HepG2 (cell line): Measurements from ENCODE around the gene PLEKHN1. TPM values are rescaled to one million over a fixed set of nuclear protein-coding genes. Genes with fewer than 3 reads are reported as not detected.
A peak's percentile ranks its signal among the peaks of the same experiment; 100 is the strongest.

Experiments used
- ATAC-seq: fragments of 200-7000 bp; cut with Tn5 transposase; 3 replicates; pipeline ENCODE4 v1.9.1; 2020; ENCODE audit warnings: mild to moderate bottlenecking, moderate library complexity
- BruUV-seq: library from RNA; stranded (reverse); fragments of 400-500 nt; replicated peaks from 2 replicates; lab custom pipeline; 2021; lab: Mats Ljungman, UMichigan
- CTCF ChIA-PET: fragments of 300-600 bp; formaldehyde crosslinking; extraction: SDS; loops from one replicate; lab custom pipeline; 2021; ENCODE audit warnings: low total read pairs, inconsistent platforms, low intra/inter-chr PET ratio; lab: Yijun Ruan, JAX
- POLR2A ChIA-PET: fragments of 350-600 bp; sonication (Branson Sonifier 250); formaldehyde crosslinking; loops from one replicate; lab custom pipeline; 2020; ENCODE audit warnings: antibody characterized with exemption, inconsistent platforms; lab: Yijun Ruan, JAX
- DNase-seq: peaks from one replicate; pipeline ENCODE4 v3.0.0-alpha.2; 2015; ENCODE audit warnings: low spot score
- FAIRE-seq: peaks from 3 replicates; lab custom pipeline; 2011; peaks lifted over from hg19 to GRCh38; lab: Jason Lieb, UNC
- H2AFZ ChIP-seq: one replicate; pipeline ENCODE4 v1.6.1; 2011; ENCODE audit warnings: low read length, inconsistent platforms
- H3K27ac ChIP-seq: fragments of 300-600 bp; 3 replicates; pipeline ENCODE4 v1.8.0; 2011; ENCODE audit warnings: mixed run types, mild to moderate bottlenecking, mixed read lengths, low read length, inconsistent platforms; ENCODE audit not compliant: insufficient read depth; ENCODE audit errors: extremely low read length
- H3K27me3 ChIP-seq, 2 experiments: fragments of 200-600 bp in 1 of 2; 2 replicates in 1 of 2; 3 replicates in 1 of 2; pipeline versions ENCODE4 v1.6.0 to v1.8.0; 2011; ENCODE audit warnings: low read length in 2 of 2, mild to moderate bottlenecking in 2 of 2, moderate library complexity in 2 of 2, inconsistent platforms in 1 of 2; ENCODE audit not compliant: insufficient read depth in 2 of 2, control insufficient read depth in 1 of 2
- H3K36me3 ChIP-seq, 2 experiments: fragments of 200-600 bp in 1 of 2; replicated peaks in 1 of 2; 2 replicates in 1 of 2; 3 replicates in 1 of 2; pipeline versions ENCODE4 v1.5.1 to v1.8.0; 2011; ENCODE audit warnings: low read length in 2 of 2, inconsistent platforms in 1 of 2; ENCODE audit not compliant: insufficient read depth in 2 of 2, control insufficient read depth in 1 of 2
- H3K4me1 ChIP-seq: 2 replicates; pipeline ENCODE4 v1.5.1; 2012; ENCODE audit warnings: low read length, inconsistent platforms; ENCODE audit not compliant: insufficient read depth
- H3K4me2 ChIP-seq: 2 replicates; pipeline ENCODE4 v1.6.0; 2011; ENCODE audit warnings: low read depth, low read length, inconsistent platforms
- H3K4me3 ChIP-seq, 3 experiments: fragments of 200-600 bp in 1 of 3; sonication (generic), shearing (Covaris generic) in 1 of 3; replicated peaks in 1 of 3; 2 replicates each; pipeline ENCODE4 v1.5.1; 2011 to 2016; ENCODE audit warnings: low read length in 3 of 3, inconsistent platforms in 2 of 3, low read depth in 2 of 3, mild to moderate bottlenecking in 2 of 3, control low read depth in 1 of 3, mixed read lengths in 1 of 3; ENCODE audit not compliant: insufficient read depth in 1 of 3
- H3K79me2 ChIP-seq: one replicate; pipeline ENCODE4 v1.6.1; 2011; ENCODE audit warnings: low read length, inconsistent platforms; ENCODE audit not compliant: insufficient read depth
- H3K9ac ChIP-seq: 2 replicates; pipeline ENCODE4 v1.6.0; 2011; ENCODE audit warnings: mild to moderate bottlenecking, low read depth, low read length, inconsistent platforms; ENCODE audit not compliant: insufficient read depth
- H3K9me3 ChIP-seq: 2 replicates; pipeline ENCODE4 v1.5.1; 2012; ENCODE audit warnings: mild to moderate bottlenecking, low read length
- H4K20me1 ChIP-seq: 2 replicates; pipeline ENCODE4 v1.6.0; 2011; ENCODE audit warnings: inconsistent platforms, mild to moderate bottlenecking, low read length, moderate library complexity; ENCODE audit not compliant: insufficient read depth
- AHR ChIP-seq: IDR thresholded peaks from 2 replicates; pipeline ENCODE4 v1.6.1; 2018; ENCODE audit warnings: missing genetic modification reagents, missing compliant biosample characterization
- ELF4 ChIP-seq: sonication (generic); formaldehyde crosslinking; IDR thresholded peaks from 2 replicates; pipeline ENCODE4 v1.5.0; 2020; ENCODE audit warnings: missing genetic modification reagents, mild to moderate bottlenecking, moderate library complexity, borderline replicate concordance
- HOXA3 ChIP-seq: sonication (generic); formaldehyde crosslinking; IDR thresholded peaks from 2 replicates; pipeline ENCODE4 v1.5.0; 2020; ENCODE audit warnings: missing genetic modification reagents
- KDM5A ChIP-seq: fragments of 200-600 bp; sonication (generic); IDR thresholded peaks from 2 replicates; pipeline ENCODE4 v1.7.0; 2018; ENCODE audit warnings: antibody characterized with exemption, mild to moderate bottlenecking, low read length, borderline replicate concordance
- PCBP1 ChIP-seq: fragments of 200-400 bp; formaldehyde crosslinking; IDR thresholded peaks from 2 replicates; pipeline ENCODE4 v1.6.1; 2017; ENCODE audit warnings: mild to moderate bottlenecking, low read depth, low read length, borderline replicate concordance
- SRSF4 ChIP-seq: fragments of 200-400 bp; formaldehyde crosslinking; IDR thresholded peaks from one replicate; pipeline ENCODE4 v1.6.1; 2018; ENCODE audit warnings: mild to moderate bottlenecking, low read depth, low read length, moderate library complexity; ENCODE audit not compliant: poor library complexity, severe bottlenecking
- TFDP2 ChIP-seq: sonication (generic); formaldehyde crosslinking; IDR thresholded peaks from 2 replicates; pipeline ENCODE4 v1.4.0; 2020; ENCODE audit warnings: missing genetic modification reagents
- XBP1 ChIP-seq: sonication (generic); formaldehyde crosslinking; IDR thresholded peaks from 2 replicates; pipeline ENCODE4 v1.5.0; 2020; ENCODE audit warnings: missing genetic modification reagents
- ZBTB3 ChIP-seq: sonication (generic); formaldehyde crosslinking; IDR thresholded peaks from 2 replicates; pipeline ENCODE4 v1.4.0; 2020; ENCODE audit warnings: low read depth, mild to moderate bottlenecking, moderate library complexity, missing genetic modification reagents, borderline replicate concordance
- ZNF256 ChIP-seq: sonication (generic); formaldehyde crosslinking; conservative IDR thresholded peaks from 2 replicates; pipeline ENCODE4 v1.4.0; 2020; ENCODE audit warnings: missing genetic modification reagents
- ZNF274 ChIP-seq: sonication (generic); formaldehyde crosslinking; IDR thresholded peaks from 2 replicates; pipeline ENCODE4 v1.5.1; 2020; ENCODE audit warnings: mild to moderate bottlenecking, missing genetic modification reagents
- ZNF564 ChIP-seq: sonication (generic); formaldehyde crosslinking; IDR thresholded peaks from 2 replicates; pipeline ENCODE4 v1.8.1; 2023; ENCODE audit warnings: mild to moderate bottlenecking, missing genetic modification reagents
- ZNF572 ChIP-seq: sonication (generic); formaldehyde crosslinking; IDR thresholded peaks from 2 replicates; pipeline ENCODE4 v1.5.1; 2020; ENCODE audit warnings: mild to moderate bottlenecking, missing genetic modification reagents
- ZNF75D ChIP-seq: sonication (generic); formaldehyde crosslinking; IDR thresholded peaks from 2 replicates; pipeline ENCODE4 v1.8.1; 2023; ENCODE audit warnings: missing genetic modification reagents, mild to moderate bottlenecking, borderline replicate concordance
- WGBS: methylation state at CpG from one replicate; pipeline ENCODE4 v1.1.6; 2017; ENCODE audit warnings: low lambda C conversion rate; 5-methylcytosine and 5-hydroxymethylcytosine counted together
- in situ Hi-C: cut with HindIII; loops from 2 replicates; pipeline ENCODE4 v1.10.0; 2017; ENCODE audit warnings: low pct_unique_long_range_greater_than_20kb; ENCODE audit not compliant: extremely low pct_ligation_motif_present
- intact Hi-C: fragments of 100-400 bp; cut with micrococcal nuclease; formaldehyde crosslinking; loops from one replicate; pipeline ENCODE4 v1.10.0; 2022; ENCODE audit not compliant: unreplicated experiment
- polyA plus RNA-seq, 8 experiments: library from polyadenylated mRNA; depleted of rRNA in 3 of 8; stranded (reverse) in 7 of 8; unstranded in 1 of 8; fragments of >200 nt; fragmentation: Illumina TruSeq in 4 of 8; extraction: Trizol in 4 of 8; gene quantifications; 2 replicates each; pipeline versions ENCODE4 v1.2.1 to v1.2.3, GENCODE V29; 2011 to 2016; ENCODE audit warnings: low read depth in 4 of 8, missing spikeins in 1 of 8, mixed read lengths in 1 of 8; ENCODE audit not compliant: insufficient read depth in 1 of 8
- total RNA-seq, 5 experiments: library from RNA; depleted of rRNA; stranded (reverse); fragments of >200 nt; fragmentation: Illumina TruSeq; extraction: Trizol; gene quantifications; 2 replicates each; pipeline ENCODE4 v1.2.3, GENCODE V29; 2016; ENCODE audit warnings: low read depth in 1 of 5
- TF ChIP-seq, protein P1 (sequence below): sonication (generic); formaldehyde crosslinking; IDR thresholded peaks from 2 replicates; pipeline ENCODE4 v1.4.0; 2020; ENCODE audit warnings: missing genetic modification reagents
- TF ChIP-seq, protein P2 (sequence below): sonication (generic); formaldehyde crosslinking; IDR thresholded peaks from 2 replicates; pipeline ENCODE4 v1.8.0; 2022; ENCODE audit warnings: low read depth, missing genetic modification reagents
- TF ChIP-seq, protein P3 (sequence below): sonication (generic); formaldehyde crosslinking; conservative IDR thresholded peaks from 2 replicates; pipeline ENCODE4 v1.4.0; 2020; ENCODE audit warnings: missing genetic modification reagents
- TF ChIP-seq, protein P4 (sequence below): sonication (generic); formaldehyde crosslinking; IDR thresholded peaks from 2 replicates; pipeline ENCODE4 v1.4.0; 2020; ENCODE audit warnings: missing genetic modification reagents

Gene PLEKHN1
- total and polyA plus RNA-seq, 2 of the 13 experiments (the other 11 are each of a cell fraction or from before 2014, with no cell fraction given), result 0.42 to 0.58 TPM

DNA sequence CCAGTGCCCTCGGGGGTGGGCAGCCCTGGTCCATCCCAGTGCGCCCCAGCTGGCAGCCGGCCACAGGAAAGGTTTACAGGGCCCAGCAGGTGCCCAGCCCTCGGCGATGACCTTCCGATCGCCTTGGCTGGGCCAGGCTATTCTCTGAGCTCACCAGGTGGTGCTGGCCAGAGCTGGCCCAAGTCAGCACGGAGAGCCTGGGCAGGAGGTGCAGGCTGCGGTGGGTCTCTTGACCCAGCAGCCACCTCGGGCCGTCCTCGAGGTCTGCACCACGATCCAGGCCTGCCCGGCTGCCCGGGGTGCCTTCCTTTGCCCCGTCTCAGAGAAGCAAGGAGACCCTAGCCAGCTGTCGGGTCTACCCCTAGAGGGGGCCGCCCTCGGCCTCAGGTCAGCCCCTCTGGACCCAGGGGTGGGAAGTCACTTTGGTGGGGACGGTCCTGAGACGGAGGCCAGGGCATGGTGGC is 15.2 kb downstream of the PLEKHN1 start:
- in situ Hi-C loops, result no loop called here
- no peaks in the 10 kb centered on the region for H3K9me3 ChIP-seq
- H3K4me2 ChIP-seq, result peak overlapping the region; percentile 74
- no peaks in the 10 kb centered on the region for H4K20me1 ChIP-seq
- H2AFZ ChIP-seq, result no peak overlapping the region
- H3K27me3 ChIP-seq, result peaks cover 22 to 58% of the 10 kb centered on the region in 2 experiments
- no peak overlapping the region for H3K27ac ChIP-seq
- ATAC-seq (peak; percentile 9), FAIRE-seq (no peak), DNase-seq (no peak)
- H3K79me2 ChIP-seq, result no peaks in the 10 kb centered on the region
- peak overlapping the region; percentile 15; the same call in 1 of the 2 replicates for H3K9ac ChIP-seq
- BruUV-seq, result no TSS peak
- intact Hi-C loops, result no loop called here
- ChIA-PET POLR2A (interaction anchor here (1.0 to 1.9 kb wide), 2 partner anchors 15 to 18 kb away, joined by 3 to 4 read pairs; partner anchors contain the start of genes HES4 and PLEKHN1), CTCF (no interaction called here)
- H3K36me3 ChIP-seq, result no peaks in the 10 kb centered on the region
- H3K4me1 ChIP-seq, result peaks cover 45% of the 10 kb centered on the region
- 13% methylated on average over 3 of the region's 21 CpGs for WGBS
- H3K4me3 ChIP-seq, result peak overlapping the region in 1 of 3 experiments; percentile 70; a peak in 1 of 6 replicates
- no peak for TF ChIP-seq ZNF256 (CRISPR knock-in tag)
- TF ChIP-seq XBP1 (CRISPR knock-in tag), result no peak
- TF ChIP-seq TFDP2 (CRISPR knock-in tag), result no peak
- TF ChIP-seq ZNF564 (CRISPR knock-in tag), result no peak
- TF ChIP-seq, protein P1, sequence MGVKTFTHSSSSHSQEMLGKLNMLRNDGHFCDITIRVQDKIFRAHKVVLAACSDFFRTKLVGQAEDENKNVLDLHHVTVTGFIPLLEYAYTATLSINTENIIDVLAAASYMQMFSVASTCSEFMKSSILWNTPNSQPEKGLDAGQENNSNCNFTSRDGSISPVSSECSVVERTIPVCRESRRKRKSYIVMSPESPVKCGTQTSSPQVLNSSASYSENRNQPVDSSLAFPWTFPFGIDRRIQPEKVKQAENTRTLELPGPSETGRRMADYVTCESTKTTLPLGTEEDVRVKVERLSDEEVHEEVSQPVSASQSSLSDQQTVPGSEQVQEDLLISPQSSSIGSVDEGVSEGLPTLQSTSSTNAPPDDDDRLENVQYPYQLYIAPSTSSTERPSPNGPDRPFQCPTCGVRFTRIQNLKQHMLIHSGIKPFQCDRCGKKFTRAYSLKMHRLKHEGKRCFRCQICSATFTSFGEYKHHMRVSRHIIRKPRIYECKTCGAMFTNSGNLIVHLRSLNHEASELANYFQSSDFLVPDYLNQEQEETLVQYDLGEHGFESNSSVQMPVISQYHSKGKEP, result no peak
- TF ChIP-seq KDM5A, result no peak
- TF ChIP-seq, protein P2, sequence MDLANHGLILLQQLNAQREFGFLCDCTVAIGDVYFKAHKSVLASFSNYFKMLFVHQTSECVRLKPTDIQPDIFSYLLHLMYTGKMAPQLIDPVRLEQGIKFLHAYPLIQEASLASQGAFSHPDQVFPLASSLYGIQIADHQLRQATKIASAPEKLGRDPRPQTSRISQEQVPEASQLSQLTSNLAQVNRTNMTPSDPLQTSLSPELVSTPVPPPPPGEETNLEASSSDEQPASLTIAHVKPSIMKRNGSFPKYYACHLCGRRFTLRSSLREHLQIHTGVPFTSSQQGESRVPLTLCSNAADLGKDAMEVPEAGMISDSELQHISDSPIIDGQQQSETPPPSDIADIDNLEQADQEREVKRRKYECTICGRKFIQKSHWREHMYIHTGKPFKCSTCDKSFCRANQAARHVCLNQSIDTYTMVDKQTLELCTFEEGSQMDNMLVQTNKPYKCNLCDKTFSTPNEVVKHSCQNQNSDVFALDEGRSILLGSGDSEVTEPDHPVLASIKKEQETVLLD (CRISPR knock-in tag), result 0 out of 2 replicates have a peak, but pooled peaks have one; percentile 2
- no peak for TF ChIP-seq ZNF572 (CRISPR knock-in tag)
- TF ChIP-seq, protein P3, sequence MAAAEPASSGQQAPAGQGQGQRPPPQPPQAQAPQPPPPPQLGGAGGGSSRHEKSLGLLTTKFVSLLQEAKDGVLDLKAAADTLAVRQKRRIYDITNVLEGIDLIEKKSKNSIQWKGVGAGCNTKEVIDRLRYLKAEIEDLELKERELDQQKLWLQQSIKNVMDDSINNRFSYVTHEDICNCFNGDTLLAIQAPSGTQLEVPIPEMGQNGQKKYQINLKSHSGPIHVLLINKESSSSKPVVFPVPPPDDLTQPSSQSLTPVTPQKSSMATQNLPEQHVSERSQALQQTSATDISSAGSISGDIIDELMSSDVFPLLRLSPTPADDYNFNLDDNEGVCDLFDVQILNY, result no peak
- TF ChIP-seq AHR, result no peak
- TF ChIP-seq, protein P4, sequence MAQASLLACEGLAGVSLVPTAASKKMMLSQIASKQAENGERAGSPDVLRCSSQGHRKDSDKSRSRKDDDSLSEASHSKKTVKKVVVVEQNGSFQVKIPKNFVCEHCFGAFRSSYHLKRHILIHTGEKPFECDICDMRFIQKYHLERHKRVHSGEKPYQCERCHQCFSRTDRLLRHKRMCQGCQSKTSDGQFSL, result no peak
- TF ChIP-seq ZNF274 (CRISPR knock-in tag), result peak; percentile 79; the same call in 1 of the 2 replicates
- no peak for TF ChIP-seq ELF4 (CRISPR knock-in tag)
- TF ChIP-seq ZBTB3 (CRISPR knock-in tag), result no peak
- TF ChIP-seq ZNF75D (CRISPR knock-in tag), result no peak
- no peak for TF ChIP-seq HOXA3 (CRISPR knock-in tag)
- no peak for TF ChIP-seq SRSF4
- no peak for TF ChIP-seq PCBP1
